HepG2 (cell line): Measurements from ENCODE around the gene TLCD1. TPM values are rescaled to one million over a fixed set of nuclear protein-coding genes. Genes with fewer than 3 reads are reported as not detected.

ENCODE experiments used
- ASH2L ChIP-seq: fragments of 300-600, 200-600 bp; sonication (generic); IDR thresholded peaks from 2 replicates; pipeline ENCODE4 v1.7.0; 2017; ENCODE audit warnings: low read depth, mild to moderate bottlenecking, moderate library complexity, mixed read lengths, low read length; ENCODE audit not compliant: insufficient read length
- CC2D1A ChIP-seq: sonication (generic); formaldehyde crosslinking; IDR thresholded peaks from 2 replicates; pipeline ENCODE4 v1.8.1; 2023; ENCODE audit warnings: mild to moderate bottlenecking, missing genetic modification reagents
- ETV5 ChIP-seq: IDR thresholded peaks from 2 replicates; pipeline ENCODE4 v1.6.1; 2018; ENCODE audit warnings: missing biosample characterization, missing genetic modification reagents, inconsistent platforms, borderline replicate concordance
- IRF2 ChIP-seq: IDR thresholded peaks from 2 replicates; pipeline ENCODE4 v1.6.1; 2018; ENCODE audit warnings: missing genetic modification reagents, missing compliant biosample characterization
- KDM5B ChIP-seq: sonication (generic); formaldehyde crosslinking; IDR thresholded peaks from 2 replicates; pipeline ENCODE4 v1.4.0; 2020; ENCODE audit warnings: missing genetic modification reagents, mild to moderate bottlenecking, borderline replicate concordance
- MTF2 ChIP-seq: sonication (generic); formaldehyde crosslinking; IDR thresholded peaks from 2 replicates; pipeline ENCODE4 v1.5.0; 2020; ENCODE audit warnings: missing genetic modification reagents, borderline replicate concordance
- POLR2A ChIP-seq, 2 experiments: IDR thresholded peaks; 2 replicates each; pipeline ENCODE4 v1.6.1; 2011; ENCODE audit warnings: low read depth in 2 of 2, low read length in 2 of 2, mild to moderate bottlenecking in 1 of 2, moderate library complexity in 1 of 2; ENCODE audit not compliant: insufficient read depth in 1 of 2
- PREB ChIP-seq: sonication (generic); formaldehyde crosslinking; IDR thresholded peaks from 2 replicates; pipeline ENCODE4 v1.4.0; 2020; ENCODE audit warnings: missing genetic modification reagents
- RXRB ChIP-seq: IDR thresholded peaks from 2 replicates; pipeline ENCODE4 v1.6.1; 2016; ENCODE audit warnings: borderline replicate concordance, missing genetic modification reagents, missing compliant biosample characterization
- SYNCRIP ChIP-seq: fragments of 200-400 bp; formaldehyde crosslinking; IDR thresholded peaks from 2 replicates; pipeline ENCODE4 v1.6.1; 2018; ENCODE audit warnings: mild to moderate bottlenecking, low read depth, low read length; ENCODE audit not compliant: insufficient read depth
- XBP1 ChIP-seq: sonication (generic); formaldehyde crosslinking; IDR thresholded peaks from 2 replicates; pipeline ENCODE4 v1.5.0; 2020; ENCODE audit warnings: missing genetic modification reagents
- ZBTB42 ChIP-seq: sonication (generic); formaldehyde crosslinking; IDR thresholded peaks from 2 replicates; pipeline ENCODE4 v1.5.0; 2020; ENCODE audit warnings: mild to moderate bottlenecking, missing genetic modification reagents
- ZFP36L1 ChIP-seq: sonication (generic); formaldehyde crosslinking; IDR thresholded peaks from 2 replicates; pipeline ENCODE4 v1.8.0; 2022; ENCODE audit warnings: mild to moderate bottlenecking, missing genetic modification reagents, moderate library complexity
- ZNF318 ChIP-seq: sonication (generic); formaldehyde crosslinking; IDR thresholded peaks from 2 replicates; pipeline ENCODE4 v1.4.0; 2020; ENCODE audit warnings: mild to moderate bottlenecking, missing genetic modification reagents
- ZNF563 ChIP-seq: sonication (generic); formaldehyde crosslinking; IDR thresholded peaks from 2 replicates; pipeline ENCODE4 v1.8.0; 2022; ENCODE audit warnings: mild to moderate bottlenecking, moderate library complexity, missing genetic modification reagents
- ZNF597 ChIP-seq: sonication (generic); formaldehyde crosslinking; IDR thresholded peaks from 2 replicates; pipeline ENCODE4 v1.5.0; 2020; ENCODE audit warnings: missing genetic modification reagents
- ZNF605 ChIP-seq: sonication (generic); formaldehyde crosslinking; IDR thresholded peaks from 2 replicates; pipeline ENCODE4 v1.8.0; 2022; ENCODE audit warnings: mild to moderate bottlenecking, missing genetic modification reagents
- ZNF615 ChIP-seq: sonication (generic); formaldehyde crosslinking; IDR thresholded peaks from 2 replicates; pipeline ENCODE4 v1.5.0; 2020; ENCODE audit warnings: mild to moderate bottlenecking, missing genetic modification reagents, borderline replicate concordance
- ZNF619 ChIP-seq: sonication (generic); formaldehyde crosslinking; IDR thresholded peaks from 2 replicates; pipeline ENCODE4 v1.4.0; 2020; ENCODE audit warnings: mild to moderate bottlenecking, missing genetic modification reagents
- ZNF703 ChIP-seq: sonication (generic); formaldehyde crosslinking; IDR thresholded peaks from 2 replicates; pipeline ENCODE4 v1.5.1; 2020; ENCODE audit warnings: missing genetic modification reagents, mild to moderate bottlenecking, moderate library complexity, borderline replicate concordance
- polyA plus RNA-seq, 8 experiments: library from polyadenylated mRNA; depleted of rRNA in 3 of 8; stranded (reverse) in 7 of 8; unstranded in 1 of 8; fragments of >200 nt; fragmentation: Illumina TruSeq in 4 of 8; extraction: Trizol in 4 of 8; gene quantifications; 2 replicates each; pipeline versions ENCODE4 v1.2.1 to v1.2.3, GENCODE V29; 2011 to 2016; ENCODE audit warnings: low read depth in 4 of 8, missing spikeins in 1 of 8, mixed read lengths in 1 of 8; ENCODE audit not compliant: insufficient read depth in 1 of 8
- total RNA-seq, 5 experiments: library from RNA; depleted of rRNA; stranded (reverse); fragments of >200 nt; fragmentation: Illumina TruSeq; extraction: Trizol; gene quantifications; 2 replicates each; pipeline ENCODE4 v1.2.3, GENCODE V29; 2016; ENCODE audit warnings: low read depth in 1 of 5
- TF ChIP-seq, protein P1 (sequence below): sonication (generic); formaldehyde crosslinking; IDR thresholded peaks from 2 replicates; pipeline ENCODE4 v1.5.0; 2020; ENCODE audit warnings: missing genetic modification reagents

Gene TLCD1
- total and polyA plus RNA-seq, 2 of the 13 experiments (the other 11 are each of a cell fraction or from before 2014, with no cell fraction given): 14.9 to 19.6 TPM

DNA sequence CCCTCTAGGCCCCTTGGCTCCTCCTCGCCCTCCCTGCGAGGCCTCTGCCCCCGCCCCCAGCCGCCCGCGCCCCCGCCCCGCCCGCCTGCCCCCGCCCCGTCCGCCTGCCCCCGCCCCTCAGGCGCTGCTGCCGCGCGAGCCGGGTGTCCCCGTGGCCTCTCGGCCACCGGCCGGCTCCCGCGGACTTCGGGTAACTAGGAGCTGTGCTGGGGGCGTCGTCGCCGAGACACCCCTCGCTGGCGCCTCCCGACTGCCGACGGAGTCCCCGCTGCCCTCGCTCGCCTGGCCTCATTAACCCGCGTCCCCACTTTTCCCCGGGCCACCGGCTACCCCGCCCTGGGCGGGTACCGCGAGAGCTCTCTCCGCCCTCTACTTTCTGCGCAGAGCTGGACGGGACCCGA, at the start of gene TLCD1 (continued):
- TF ChIP-seq PREB (CRISPR knock-in tag) (no peak), ZFP36L1 (CRISPR knock-in tag) (no peak), CC2D1A (CRISPR knock-in tag) (no peak), SYNCRIP (no peak), ZNF615 (CRISPR knock-in tag) (no peak), ZNF597 (CRISPR knock-in tag) (no peak), ZNF318 (CRISPR knock-in tag) (no peak), ASH2L (no peak), ZNF703 (CRISPR knock-in tag) (0 out of 2 replicates have a peak, but pooled peaks have one; percentile 6), ZBTB42 (CRISPR knock-in tag) (no peak), KDM5B (CRISPR knock-in tag) (no peak), MTF2 (CRISPR knock-in tag) (no peak), POLR2A (IDR thresholded peaks at IDR 0.05; ENCODE audit: insufficient read depth in 1 of 2, low read depth in 2 of 2, low read length in 2 of 2) (no peak), ZNF563 (CRISPR knock-in tag) (no peak), ZNF605 (CRISPR knock-in tag) (no peak), IRF2 (CRISPR knock-in tag) (no peak), ZNF619 (no peak), XBP1 (CRISPR knock-in tag) (no peak), RXRB (no peak), ETV5 (CRISPR knock-in tag) (no peak)
- TF ChIP-seq, protein P1, sequence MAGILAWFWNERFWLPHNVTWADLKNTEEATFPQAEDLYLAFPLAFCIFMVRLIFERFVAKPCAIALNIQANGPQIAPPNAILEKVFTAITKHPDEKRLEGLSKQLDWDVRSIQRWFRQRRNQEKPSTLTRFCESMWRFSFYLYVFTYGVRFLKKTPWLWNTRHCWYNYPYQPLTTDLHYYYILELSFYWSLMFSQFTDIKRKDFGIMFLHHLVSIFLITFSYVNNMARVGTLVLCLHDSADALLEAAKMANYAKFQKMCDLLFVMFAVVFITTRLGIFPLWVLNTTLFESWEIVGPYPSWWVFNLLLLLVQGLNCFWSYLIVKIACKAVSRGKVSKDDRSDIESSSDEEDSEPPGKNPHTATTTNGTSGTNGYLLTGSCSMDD (CRISPR knock-in tag): no peak
